CD4-positive, alpha-beta T cell treated with Interleukin-6 for 4 hours (primary cell): ENCODE results near the gene IMMT.
"Not testable (repeated sequence)": the region's sequence is repeated elsewhere in the genome, so short reads cannot be mapped to it uniquely, and the experiment has no call there.

Experiments used
- DNase-seq: peaks from one replicate; pipeline ENCODE4 v3.0.0-alpha.2; 2020; ENCODE audit warnings: mixed read lengths

Gene IMMT

DNA sequence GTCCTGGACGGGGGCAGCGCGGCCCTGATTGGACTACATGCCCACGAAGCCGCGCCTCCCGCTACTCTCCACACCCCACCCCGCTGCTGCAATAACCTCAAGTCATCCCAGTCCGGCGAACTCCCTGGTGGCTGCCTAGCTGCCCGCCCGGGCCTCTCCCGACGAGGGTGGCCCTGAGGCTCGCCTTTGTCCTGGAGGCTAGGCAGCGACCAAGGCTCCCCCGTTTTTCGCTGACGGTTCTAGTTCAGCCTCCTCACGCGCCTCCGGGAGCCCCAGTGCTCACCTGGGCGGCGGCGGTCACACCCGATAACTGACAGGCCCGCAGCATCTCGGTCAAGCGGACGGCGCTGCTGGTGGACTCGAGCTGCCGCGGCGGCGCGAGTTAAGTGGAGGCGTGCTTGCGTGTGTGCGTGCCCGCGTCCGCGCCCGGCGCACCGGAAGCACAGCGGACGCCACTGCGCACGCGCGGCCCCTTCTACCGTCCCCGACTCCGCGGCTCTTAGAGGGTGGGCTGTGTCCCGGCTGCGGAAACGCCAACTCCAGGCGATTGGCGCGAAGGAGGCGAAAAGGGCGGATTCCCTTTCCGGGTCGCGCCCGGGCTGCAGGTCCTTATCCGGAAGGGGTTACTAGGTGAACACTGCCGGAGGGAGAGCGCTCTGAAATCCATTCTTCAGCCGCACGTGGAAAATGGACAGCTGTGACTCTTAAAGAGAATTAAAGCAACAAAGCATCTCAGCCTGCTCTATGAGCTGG, at the start of gene IMMT:
TSS of gene IMMT (minus strand) at position 408 of the 753 bp plus-strand sequence. CDS start at position 328, 80 bp downstream.
- peak; percentile 92 for DNase-seq

DNA sequence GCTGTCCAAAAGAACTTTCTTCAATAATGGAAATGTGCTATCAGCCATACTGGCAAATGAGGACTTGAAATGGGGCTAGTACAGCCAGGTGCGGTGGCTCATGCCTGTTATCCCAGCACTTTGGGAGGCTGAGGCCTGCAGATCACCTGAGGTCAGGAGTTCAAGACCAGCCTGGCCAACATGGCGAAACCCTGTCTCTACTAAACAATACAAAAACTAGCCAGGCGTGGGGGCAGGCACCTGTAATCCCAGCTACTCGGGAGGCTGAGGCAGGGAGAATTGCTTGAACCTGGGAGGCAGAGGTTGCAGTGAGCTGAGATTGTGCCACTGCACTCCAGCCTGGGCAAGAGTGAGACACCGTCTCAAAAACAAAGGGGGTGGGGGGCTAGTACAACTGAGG, 49.5 kb upstream of the IMMT start:
- not testable (repeated sequence) for DNase-seq

GRCh38 chr2:86243950-86244733, 48.9 kb upstream of the IMMT start:
- DNase-seq, result no peak

- no peak for DNase-seq
These were observed 48.0 kb upstream of the IMMT start for GRCh38 chr2:86243272-86243671.

DNA sequence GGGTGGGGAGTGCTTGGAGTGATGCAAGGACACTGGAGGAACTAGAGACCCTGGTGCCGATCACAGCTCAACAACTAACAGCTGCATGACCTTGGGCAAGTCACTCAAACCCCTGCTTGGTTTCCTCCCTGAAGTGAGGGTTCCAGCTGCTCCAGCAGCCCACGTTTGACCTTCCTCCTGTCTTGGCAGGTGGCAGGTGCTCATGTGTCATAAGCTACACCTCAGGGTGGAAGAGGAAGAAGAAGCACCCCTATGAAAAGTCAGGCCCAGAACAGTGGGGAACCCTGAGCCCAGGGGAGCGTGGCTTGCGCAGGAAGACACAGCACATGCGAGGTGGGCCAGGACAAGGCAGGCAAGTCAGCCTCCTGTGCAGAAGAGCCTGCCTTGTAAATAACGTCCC, 46.3 kb upstream of the IMMT start:
- no peak for DNase-seq

- DNase-seq, result no peak
These were observed 45.0 kb upstream of the IMMT start for GRCh38 chr2:86240251-86240650.

DNA sequence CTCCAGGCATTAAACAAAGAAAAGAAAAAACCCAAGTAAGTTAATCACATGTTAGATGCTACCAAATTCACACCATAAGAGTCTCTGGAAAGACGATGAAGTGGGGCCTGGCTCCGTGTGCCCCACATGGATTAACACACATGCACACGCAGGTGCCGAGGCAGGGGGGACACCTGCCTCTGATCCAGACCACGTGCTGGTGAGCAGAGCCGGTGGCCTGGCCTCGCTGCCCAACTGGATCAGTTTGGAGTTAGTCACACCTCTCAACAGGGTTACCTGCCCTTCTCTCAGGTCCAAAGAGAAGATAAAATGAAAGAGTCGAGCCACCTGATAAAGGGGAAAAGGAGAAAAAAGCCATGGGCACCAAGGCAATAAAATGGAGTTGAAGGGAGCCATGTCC, 44.5 kb upstream of the IMMT start:
- DNase-seq, result no peak

DNA sequence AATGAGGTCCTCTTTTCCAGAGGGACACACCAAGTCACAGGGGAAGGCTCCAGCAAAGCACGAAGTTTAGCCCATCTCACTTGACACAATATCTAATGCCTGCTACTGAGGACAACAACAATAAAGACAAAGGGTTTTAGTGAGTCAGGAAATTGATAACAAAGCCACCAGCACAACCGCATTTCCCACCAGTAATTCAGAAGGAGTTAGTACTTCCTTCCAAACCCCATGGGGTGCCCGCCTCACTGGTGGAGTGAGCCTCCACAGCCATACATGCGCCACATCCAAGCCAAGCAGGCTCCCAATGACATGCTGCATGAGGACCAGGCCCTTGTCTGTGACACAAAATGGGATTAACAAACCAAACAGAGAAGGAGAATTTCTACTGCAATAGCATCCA, 44.1 kb upstream of the IMMT start:
- no peak for DNase-seq

DNA sequence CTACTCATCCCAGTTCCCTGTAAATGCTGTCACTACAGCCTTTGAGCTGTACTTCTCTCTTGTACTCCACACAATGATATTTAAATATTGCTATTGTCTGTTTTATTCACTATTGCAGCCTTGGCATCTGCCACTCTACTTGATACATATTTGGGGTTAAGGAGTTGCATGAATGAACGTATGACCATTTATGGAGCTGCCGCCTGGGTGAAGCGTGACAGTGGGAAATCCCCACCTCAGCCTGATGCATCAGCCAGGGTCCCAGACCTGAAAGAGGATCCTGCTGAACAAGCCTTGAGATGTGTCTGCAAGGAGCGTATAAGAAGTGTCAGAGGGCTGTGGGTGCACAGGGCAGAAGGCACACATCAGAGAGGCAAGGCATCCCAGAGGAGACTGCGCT, 43.1 kb upstream of the IMMT start:
- DNase-seq, result peak; percentile 26

DNA sequence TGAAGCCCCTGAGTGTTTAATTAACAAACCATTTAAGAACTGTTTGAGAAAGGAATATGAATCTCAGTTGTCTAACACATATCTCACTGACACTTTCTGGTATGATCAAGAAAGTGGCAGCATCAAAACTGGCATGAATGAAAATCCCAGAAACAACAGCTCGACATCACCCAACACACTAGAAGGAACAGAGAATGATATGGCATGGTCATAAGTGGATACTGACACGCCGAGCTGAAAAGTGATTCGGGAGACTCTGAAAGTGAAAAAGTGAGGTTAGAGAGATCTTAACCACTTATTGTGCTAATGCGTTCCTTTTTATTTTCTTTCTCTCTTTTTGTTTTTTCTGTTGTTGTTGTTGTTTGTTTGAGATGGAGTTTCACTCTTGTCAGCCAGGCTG, 41.9 kb upstream of the IMMT start:
- no peak for DNase-seq

DNA sequence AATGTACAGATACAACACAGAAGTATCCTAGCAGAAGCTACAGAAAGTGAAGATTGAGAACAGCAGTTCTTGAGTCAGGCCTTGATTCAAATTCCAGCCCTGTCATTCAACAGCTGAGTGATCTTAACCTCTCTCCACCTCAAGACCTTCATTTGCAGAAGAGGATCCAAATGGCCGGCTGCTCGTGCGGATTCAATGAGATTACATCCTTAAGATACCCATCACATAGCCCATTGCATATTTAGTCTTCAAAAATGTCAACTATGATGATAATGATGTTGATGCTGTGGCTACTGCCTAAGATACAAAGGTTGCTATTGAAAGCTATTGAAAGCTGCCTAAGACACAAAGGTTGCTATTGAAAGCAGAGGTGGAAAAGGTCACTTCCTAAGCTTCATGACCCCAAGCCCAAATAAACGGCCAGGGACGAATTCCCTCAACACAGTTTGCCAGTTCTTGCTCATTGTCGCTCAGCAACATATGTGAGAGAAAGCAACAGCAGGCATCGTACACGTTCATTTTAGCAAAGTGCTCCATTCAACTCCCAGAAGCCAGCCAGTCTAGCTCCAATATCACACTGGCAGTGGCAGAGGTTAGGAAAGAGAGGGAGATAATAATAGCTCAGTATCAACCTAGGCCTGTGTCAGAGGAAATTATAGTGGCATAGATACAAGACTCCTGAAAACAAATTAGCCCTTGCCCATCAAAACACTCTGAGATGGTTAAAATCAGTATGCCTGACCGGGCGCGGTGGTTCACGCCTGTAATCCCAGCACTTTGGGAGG, 40.1 kb upstream of the IMMT start:
- no peak for DNase-seq

- no peak for DNase-seq
These were observed 39.4 kb upstream of the IMMT start for GRCh38 chr2:86234563-86235131.

- DNase-seq, result no peak
These were observed 38.2 kb upstream of the IMMT start for GRCh38 chr2:86233436-86233835.

DNA sequence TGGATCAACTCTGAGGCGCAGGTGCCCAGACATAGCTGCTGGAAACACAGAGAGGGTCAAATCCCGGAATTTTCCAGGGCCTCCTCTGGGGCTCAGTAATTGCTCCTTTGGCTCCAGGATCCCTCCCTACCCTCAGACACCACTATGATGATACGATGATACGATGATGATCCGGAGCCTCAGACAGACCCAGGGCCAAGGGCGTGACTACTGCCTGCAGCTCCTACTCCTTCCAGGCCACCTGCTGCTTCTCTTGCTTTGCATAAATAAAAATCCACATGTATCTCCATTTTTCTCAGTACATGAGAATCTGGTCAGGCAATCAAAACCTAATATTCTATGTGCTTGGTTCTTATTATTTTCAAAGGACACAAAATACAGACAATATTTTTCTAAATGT, 37.6 kb upstream of the IMMT start:
- no peak for DNase-seq

- no peak for DNase-seq
These were observed 37.1 kb upstream of the IMMT start for GRCh38 chr2:86232373-86232784.

GRCh38 chr2:86231680-86232372, 36.6 kb upstream of the IMMT start:
- no peak for DNase-seq

- DNase-seq, result no peak
These were observed 35.7 kb upstream of the IMMT start for GRCh38 chr2:86230961-86231360.

DNA sequence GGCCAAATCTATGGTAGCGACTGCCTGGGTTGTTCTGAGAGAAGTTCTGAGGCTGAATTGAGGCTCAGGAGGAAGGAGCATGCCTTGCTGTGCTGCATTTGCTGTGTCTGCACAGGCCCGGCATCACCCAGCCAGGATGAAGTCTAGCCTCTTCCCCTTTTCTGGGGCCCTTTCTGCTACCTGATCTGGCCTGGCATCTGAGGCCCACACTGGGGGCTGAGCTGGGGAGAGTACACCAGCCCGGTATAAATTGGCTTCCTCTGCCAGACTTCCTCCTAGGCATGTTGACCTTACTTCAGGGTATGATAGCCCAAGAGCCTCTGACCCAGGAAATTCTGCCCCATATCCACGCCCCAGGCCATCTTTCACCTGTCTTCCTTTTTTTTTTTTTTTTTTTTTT, 34.0 kb upstream of the IMMT start:
- DNase-seq, result no peak

DNA sequence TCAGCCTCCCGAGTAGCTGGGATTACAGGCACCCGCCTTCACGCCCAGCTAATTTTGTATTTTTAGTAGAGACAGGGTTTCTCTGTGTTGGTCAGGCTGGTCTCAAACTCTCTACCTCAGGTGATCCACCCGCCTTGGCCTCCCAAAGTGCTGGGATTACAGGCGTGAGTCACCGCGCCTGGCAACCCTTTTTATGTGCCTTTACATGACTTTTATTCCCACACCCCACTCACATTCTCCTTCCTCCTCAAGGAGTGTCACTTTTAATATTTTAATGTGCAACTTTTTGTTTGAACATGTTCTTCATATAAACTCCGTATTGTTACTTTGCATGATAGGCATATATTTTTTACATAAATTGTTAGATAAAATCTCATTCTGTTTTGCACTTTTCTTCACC, 33.3 kb upstream of the IMMT start:
- not testable (repeated sequence) for DNase-seq

- no peak for DNase-seq
These were observed 32.4 kb upstream of the IMMT start for GRCh38 chr2:86227685-86228084.

DNA sequence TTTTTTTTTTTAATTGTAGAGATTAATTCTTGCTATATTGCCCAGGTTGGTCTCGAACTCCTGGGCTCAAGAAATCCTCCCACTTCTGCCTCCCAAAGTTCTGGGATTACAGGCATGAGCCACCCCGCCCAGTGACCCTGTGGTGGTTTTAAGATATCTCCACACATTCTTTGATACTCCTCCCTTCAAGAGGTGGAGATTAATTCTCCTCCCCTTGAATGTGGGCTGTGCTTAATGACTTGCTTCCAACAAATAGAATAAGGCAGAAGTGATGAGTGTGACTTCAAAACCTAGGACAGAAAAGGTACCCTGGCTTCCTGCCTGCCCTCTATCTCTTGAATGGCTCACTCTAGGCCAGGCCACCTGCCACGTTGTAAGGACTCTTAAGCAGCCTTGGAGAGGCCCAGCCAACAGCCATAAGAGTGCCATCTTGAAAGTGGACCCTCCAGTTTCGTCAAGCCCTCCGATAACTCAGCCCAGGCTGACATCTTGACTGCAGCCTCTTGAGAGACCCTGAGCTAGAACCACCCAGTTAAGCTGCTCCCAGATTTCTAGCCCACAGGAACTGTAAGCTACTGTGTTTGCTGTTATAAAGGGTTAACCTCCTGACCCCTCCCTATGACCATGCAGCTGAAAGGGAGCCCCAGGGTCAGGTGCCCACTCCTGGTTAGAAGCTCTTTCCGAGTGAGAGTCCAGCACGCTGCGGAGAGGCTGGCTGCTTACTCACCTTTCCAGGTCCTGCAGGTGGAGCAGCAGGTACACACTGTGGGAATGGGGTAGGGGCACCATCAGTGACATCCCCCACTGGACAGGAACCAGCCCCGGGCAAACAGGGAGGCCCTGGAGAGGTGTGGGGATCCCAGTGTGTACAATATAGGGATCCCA, 31.6 kb upstream of the IMMT start:
- no peak for DNase-seq

DNA sequence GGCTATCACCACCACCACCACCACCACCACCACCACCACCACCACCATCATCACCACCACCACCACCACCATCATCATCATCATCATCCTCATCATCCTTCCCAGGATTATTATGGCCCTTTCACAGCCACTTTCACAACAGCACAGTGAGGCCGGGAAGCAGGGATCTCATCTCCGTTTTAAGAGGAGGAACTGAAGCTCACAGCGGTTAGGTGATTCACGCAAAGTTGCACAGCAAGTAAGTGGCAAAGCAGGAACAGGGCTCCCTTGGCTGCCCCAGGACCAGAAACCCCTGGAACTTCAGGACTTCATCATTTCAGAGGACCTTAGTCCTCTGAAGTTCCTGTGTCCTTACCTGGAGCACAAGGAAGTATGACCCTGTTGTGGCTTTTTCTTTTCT, 30.8 kb upstream of the IMMT start:
- DNase-seq, result no peak
